GM23338 (cell line): ENCODE results near the gene NEIL3.

Experiments
- CREB1 ChIP-seq: fragments of 250-450 bp; sonication (Bioruptor Pico); IDR thresholded peaks from 2 replicates; pipeline ENCODE4 v1.5.0; 2020; ENCODE audit warnings: low read depth, mild to moderate bottlenecking, moderate library complexity
- CTCF ChIP-seq, 2 experiments: fragments of 200-600 bp in 1 of 2; sonication (generic) in 1 of 2; conservative IDR thresholded peaks; 2 replicates each; pipeline versions ENCODE4 v1.5.1 to v1.6.1; 2016 to 2017; ENCODE audit warnings: antibody characterized with exemption in 2 of 2, low read depth in 2 of 2, mild to moderate bottlenecking in 2 of 2, moderate library complexity in 1 of 2
- EZH2phosphoT487 ChIP-seq: fragments of 200-600 bp; sonication (generic); IDR thresholded peaks from one replicate; pipeline ENCODE4 v1.8.1; 2018; ENCODE audit warnings: antibody characterized with exemption; ENCODE audit not compliant: unreplicated experiment
- JUNB ChIP-seq: IDR thresholded peaks from one replicate; pipeline ENCODE4 v1.6.1; 2016; ENCODE audit warnings: antibody characterized with exemption; ENCODE audit not compliant: unreplicated experiment

GRCh38 chr4:177320721-177321120, 11.0 kb downstream of the NEIL3 start:
- TF ChIP-seq CTCF (conservative IDR thresholded peaks at IDR 0.05; ENCODE audit: low read depth in 2 of 2) (no peak), JUNB (no peak), EZH2phosphoT487 (no peak), CREB1 (no peak)
